Progenitor cell of endocrine pancreas (in vitro differentiated cells): Measurements from ENCODE around the gene WDR47. TPM values are rescaled to one million over a fixed set of nuclear protein-coding genes. Genes with fewer than 3 reads are reported as not detected.

Experiments used
- DNase-seq: peaks from one replicate; pipeline ENCODE4 v3.0.0; 2021; ENCODE audit warnings: low spot score; ENCODE audit not compliant: unreplicated experiment
- H3K27ac Mint-ChIP-seq: 2 replicates; pipeline ENCODE4 v1.8.0; 2021; ENCODE audit warnings: mild to moderate bottlenecking, moderate library complexity, mixed read lengths
- H3K27me3 Mint-ChIP-seq: 2 replicates; pipeline ENCODE4 v1.8.0; 2021; ENCODE audit warnings: mixed read lengths
- H3K36me3 Mint-ChIP-seq: 2 replicates; pipeline ENCODE4 v1.8.0; 2022; ENCODE audit warnings: mixed read lengths; ENCODE audit not compliant: insufficient read depth
- H3K4me1 Mint-ChIP-seq: 2 replicates; pipeline ENCODE4 v1.8.0; 2021; ENCODE audit warnings: low read depth, mixed read lengths
- H3K4me3 Mint-ChIP-seq: 2 replicates; pipeline ENCODE4 v1.8.0; 2021; ENCODE audit warnings: low read depth, mild to moderate bottlenecking, moderate library complexity, mixed read lengths
- H3K9me3 Mint-ChIP-seq: 2 replicates; pipeline ENCODE4 v1.8.0; 2021; ENCODE audit warnings: low read depth, mixed read lengths
- total RNA-seq: library from RNA; stranded (reverse); gene quantifications from 2 replicates; pipeline ENCODE4 v1.2.1, GENCODE V29; 2021
- TF ChIP-seq, protein P1 (sequence below): fragments of 200-600 bp; sonication (generic); IDR thresholded peaks from one replicate; pipeline ENCODE4 v1.5.0; 2021; ENCODE audit warnings: antibody characterized with exemption, mild to moderate bottlenecking; ENCODE audit not compliant: unreplicated experiment

Gene WDR47
- total RNA-seq, 1 donor from 2014 or later = 12.2 TPM

DNA sequence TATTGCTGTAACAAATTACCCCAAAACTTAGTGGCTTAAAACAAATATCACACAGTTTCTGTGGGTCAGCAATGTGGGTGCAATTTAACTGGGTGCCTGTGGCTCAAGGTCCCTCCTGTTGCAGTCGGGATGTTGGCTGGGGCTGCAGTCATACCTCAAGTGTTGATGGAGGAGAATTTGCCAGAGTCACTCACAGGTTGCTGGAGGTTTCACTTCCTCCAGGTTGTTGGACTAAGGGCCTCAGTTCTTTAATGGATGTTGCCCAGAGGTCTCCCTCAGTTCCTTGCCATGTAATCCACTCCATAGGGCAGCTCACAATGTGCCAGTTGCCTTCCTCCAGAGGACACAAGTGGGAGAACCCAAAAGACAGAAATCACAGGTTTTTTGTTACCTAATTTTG is 36.4 kb upstream of the WDR47 start:
- H3K9me3 Mint-ChIP-seq = no peaks in the 10 kb centered on the region
- no peak overlapping the region for H3K27ac Mint-ChIP-seq
- peaks cover 15% of the 10 kb centered on the region for H3K4me1 Mint-ChIP-seq
- peaks cover 3% of the 10 kb centered on the region for H3K27me3 Mint-ChIP-seq
- no peak overlapping the region for H3K4me3 Mint-ChIP-seq
- no peak for DNase-seq
- H3K36me3 Mint-ChIP-seq = peaks cover 1% of the 10 kb centered on the region
- TF ChIP-seq, protein P1, sequence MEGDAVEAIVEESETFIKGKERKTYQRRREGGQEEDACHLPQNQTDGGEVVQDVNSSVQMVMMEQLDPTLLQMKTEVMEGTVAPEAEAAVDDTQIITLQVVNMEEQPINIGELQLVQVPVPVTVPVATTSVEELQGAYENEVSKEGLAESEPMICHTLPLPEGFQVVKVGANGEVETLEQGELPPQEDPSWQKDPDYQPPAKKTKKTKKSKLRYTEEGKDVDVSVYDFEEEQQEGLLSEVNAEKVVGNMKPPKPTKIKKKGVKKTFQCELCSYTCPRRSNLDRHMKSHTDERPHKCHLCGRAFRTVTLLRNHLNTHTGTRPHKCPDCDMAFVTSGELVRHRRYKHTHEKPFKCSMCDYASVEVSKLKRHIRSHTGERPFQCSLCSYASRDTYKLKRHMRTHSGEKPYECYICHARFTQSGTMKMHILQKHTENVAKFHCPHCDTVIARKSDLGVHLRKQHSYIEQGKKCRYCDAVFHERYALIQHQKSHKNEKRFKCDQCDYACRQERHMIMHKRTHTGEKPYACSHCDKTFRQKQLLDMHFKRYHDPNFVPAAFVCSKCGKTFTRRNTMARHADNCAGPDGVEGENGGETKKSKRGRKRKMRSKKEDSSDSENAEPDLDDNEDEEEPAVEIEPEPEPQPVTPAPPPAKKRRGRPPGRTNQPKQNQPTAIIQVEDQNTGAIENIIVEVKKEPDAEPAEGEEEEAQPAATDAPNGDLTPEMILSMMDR = no peak

DNA sequence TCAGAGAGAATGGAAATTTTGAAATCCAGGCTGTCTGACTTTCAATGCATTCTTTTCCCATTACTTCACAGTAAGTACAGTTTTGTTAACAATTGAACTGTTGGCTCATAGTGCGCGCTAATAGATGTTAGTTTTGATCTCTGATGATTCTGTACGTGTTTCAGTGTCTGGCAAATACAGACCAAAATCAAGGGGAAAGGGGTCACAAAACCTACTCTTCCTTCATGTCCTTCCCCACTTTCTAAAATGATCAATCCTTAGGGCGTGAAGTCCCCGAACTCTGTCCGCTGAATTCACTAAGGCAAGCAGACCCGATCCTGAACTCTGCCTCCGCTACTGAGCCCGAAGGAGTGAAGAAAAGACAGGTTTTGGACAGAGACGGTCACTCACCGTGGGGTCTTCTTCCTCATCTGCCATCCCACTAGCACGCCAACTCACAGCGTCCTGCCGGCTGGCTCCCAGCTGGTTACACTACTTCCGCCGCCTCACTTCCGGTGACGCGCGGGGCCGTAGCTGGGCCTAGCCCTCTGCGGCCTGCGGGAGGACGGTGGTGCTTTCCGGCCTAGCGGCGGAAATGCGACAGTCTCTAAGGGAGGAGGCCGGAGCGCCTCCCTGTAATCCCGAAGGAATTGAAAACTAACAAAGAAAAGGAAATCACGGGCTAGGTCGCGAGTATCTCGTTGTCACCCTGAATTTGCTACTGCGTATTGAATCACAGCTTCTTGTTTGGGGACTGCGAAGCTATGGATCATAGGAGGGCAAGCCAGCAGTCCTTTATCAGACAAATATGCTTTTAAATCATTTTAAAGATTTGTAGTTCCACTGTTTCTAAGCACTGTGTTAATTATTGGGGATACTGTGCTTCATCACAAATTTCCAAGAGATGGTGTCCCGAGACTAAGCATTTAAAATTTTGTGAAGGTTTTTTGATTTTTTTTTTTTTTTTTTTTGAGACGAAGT is 33.9 kb upstream of the WDR47 start, which contains the start of gene TAF13:
TAF13 (minus strand) TSS at position 473 of the 960 bp plus-strand sequence; CDS start at position 417, 56 bp downstream.
- H3K4me3 Mint-ChIP-seq = peak within 1 kb of the TSS; percentile 98
- H3K9me3 Mint-ChIP-seq = no peaks in the 10 kb centered on the region
- DNase-seq = peak; percentile 79
- H3K4me1 Mint-ChIP-seq = peaks cover 15% of the 10 kb centered on the region
- peaks cover 3% of the 10 kb centered on the region for H3K36me3 Mint-ChIP-seq
- H3K27ac Mint-ChIP-seq = peak within 1 kb of the TSS; percentile 96
- TF ChIP-seq, protein P1 = no peak
- H3K27me3 Mint-ChIP-seq = peaks cover 3% of the 10 kb centered on the region

DNA sequence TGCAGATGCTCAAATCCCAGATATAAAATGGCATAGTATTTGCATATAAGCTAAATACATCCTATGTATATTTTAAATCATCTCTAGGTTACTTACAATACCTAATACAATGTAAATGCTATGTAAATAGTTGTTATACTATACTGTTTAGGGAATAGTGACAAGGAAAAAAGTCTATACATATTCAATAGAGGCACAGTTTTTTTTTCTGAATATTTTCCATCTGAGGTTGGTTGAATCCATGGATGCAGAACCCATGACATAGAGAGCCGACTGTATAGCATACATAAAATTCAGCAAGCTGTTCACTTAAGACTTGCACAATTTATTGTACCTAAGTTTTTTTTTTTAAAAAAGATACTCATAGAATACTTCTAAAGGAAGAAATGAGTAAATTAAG is 27.4 kb upstream of the WDR47 start:
- Mint-ChIP-seq H3K27me3 (no peaks in the 10 kb centered on the region), H3K36me3 (peaks cover 11% of the 10 kb centered on the region), H3K9me3 (no peaks in the 10 kb centered on the region), H3K4me1 (peaks cover under 1% of the 10 kb centered on the region), H3K4me3 (no peak overlapping the region), H3K27ac (no peak overlapping the region)
- no peak for DNase-seq
- TF ChIP-seq, protein P1 = no peak

DNA sequence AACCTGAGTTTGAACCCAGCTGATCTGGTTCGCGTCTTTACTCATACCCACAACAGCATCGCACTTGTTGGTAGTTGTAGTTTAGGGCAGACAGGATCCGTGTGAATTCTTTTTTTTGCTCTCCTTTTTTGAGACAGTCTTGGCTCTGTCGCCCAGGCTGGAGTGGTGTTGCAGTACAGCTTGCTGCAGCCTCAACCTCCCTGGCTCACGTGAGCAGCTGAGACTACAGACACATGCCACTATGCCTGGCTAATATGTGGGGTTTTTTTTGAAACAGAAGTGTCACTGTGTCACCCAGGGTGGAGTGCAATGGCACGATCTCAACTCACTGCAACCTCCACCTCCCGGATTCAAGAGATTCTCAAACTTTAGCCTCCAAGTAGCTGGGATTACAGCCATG is 26.0 kb upstream of the WDR47 start:
- no peaks in the 10 kb centered on the region for H3K27me3 Mint-ChIP-seq
- peaks cover 11% of the 10 kb centered on the region for H3K36me3 Mint-ChIP-seq
- no peak overlapping the region for H3K27ac Mint-ChIP-seq
- DNase-seq = no peak
- H3K4me1 Mint-ChIP-seq = no peaks in the 10 kb centered on the region
- TF ChIP-seq, protein P1 = no peak
- H3K9me3 Mint-ChIP-seq = no peaks in the 10 kb centered on the region
- no peak overlapping the region for H3K4me3 Mint-ChIP-seq

DNA sequence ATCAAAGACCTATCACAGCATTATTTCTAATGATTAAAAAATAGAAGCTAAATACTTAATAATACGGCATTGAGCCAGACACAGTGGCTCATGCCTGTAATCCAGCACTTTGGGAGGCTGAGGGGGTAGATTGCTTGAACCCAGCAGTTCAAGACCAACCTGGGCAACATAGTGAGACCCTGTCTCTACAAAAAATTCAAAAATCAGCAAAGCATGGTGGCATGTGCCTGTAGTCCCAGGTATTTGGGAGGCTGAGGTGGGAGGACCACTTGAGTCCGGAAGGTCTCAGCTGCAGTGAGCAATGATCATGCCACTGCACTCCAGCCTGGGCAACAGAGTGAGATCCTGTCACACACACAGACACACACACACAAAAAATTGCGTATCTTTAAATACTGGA is 23.2 kb upstream of the WDR47 start:
- TF ChIP-seq, protein P1 = no peak
- Mint-ChIP-seq H3K4me3 (no peak overlapping the region), H3K27me3 (no peaks in the 10 kb centered on the region), H3K9me3 (no peaks in the 10 kb centered on the region), H3K27ac (no peak overlapping the region), H3K36me3 (peaks cover 9% of the 10 kb centered on the region), H3K4me1 (no peaks in the 10 kb centered on the region)
- DNase-seq = no peak
